Activated effector memory CD4-positive, alpha-beta T cell treated with Interleukin-2 at 50 U/mL for 16 hours (primary cell): ENCODE data around the gene SLIT3.

Experiments
- DNase-seq: peaks from one replicate; pipeline ENCODE4 v3.0.0-alpha.2; 2020

Gene SLIT3

GRCh38 chr5:168813184-168813968 is 487.6 kb downstream of the SLIT3 start:
- no peak for DNase-seq

DNA sequence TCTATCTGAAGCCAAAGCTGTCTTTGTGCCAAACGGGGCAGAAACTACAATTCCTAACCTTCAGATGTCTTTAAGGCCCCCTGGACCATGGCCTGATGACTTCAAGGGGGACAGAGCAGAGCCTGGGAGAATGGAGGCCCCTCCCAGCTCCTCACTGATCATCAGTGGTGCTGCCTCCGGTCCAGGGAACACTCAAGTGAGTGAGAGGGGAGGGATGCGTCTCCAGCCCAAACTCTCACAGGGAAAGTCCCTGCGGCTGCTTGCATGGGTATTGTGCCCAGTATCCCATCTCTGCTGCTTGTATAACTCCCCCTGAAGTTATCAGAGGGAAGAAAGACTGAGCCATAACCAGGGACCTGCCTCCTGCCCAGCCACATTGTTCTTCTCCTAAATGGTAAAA is 490.3 kb downstream of the SLIT3 start:
- no peak for DNase-seq

- DNase-seq: no peak
Measured at GRCh38 chr5:168809218-168809617, 491.7 kb downstream of the SLIT3 start.

GRCh38 chr5:168808051-168808616 is 492.8 kb downstream of the SLIT3 start:
- DNase-seq: no peak

DNA sequence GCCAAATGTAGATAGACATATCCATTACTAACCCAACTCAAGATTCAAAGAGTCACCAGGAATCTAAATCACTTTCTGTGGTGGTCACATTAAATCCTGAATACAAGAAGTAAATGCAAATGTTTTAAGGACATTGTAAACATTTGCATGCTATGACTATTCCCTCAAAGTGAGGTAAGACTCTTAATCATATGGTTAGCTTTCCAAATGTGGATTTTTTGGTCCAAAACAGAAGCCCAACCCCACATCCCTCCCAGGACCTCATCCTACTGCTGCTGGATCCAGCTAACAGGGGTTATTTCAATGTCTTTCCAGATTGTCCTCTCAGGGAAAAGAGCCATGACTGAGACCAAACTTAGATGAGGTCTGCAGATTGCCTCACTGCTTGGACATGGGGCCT is 493.7 kb downstream of the SLIT3 start:
- no peak for DNase-seq

DNA sequence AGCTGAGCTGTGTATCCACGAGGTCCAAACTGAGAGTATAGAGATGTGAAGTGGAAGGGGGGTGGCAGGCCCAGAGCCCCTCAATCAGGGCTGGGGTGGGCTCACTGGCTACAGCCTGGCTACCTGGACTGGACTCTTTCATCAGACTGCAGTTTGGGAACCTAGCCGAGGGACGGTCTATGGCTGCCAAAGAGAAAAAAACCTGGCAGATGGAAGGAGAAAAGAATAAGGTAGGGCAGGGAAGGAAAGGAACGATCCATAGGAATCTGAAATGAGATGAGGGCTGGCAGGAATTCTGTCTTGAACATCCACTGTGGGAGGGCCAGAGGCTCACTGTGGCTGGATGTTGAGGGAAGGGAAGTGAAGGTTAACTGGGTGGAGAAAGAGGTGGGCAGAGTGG is 497.4 kb downstream of the SLIT3 start:
- no peak for DNase-seq

GRCh38 chr5:168802337-168802736 is 498.6 kb downstream of the SLIT3 start:
- no peak for DNase-seq

DNA sequence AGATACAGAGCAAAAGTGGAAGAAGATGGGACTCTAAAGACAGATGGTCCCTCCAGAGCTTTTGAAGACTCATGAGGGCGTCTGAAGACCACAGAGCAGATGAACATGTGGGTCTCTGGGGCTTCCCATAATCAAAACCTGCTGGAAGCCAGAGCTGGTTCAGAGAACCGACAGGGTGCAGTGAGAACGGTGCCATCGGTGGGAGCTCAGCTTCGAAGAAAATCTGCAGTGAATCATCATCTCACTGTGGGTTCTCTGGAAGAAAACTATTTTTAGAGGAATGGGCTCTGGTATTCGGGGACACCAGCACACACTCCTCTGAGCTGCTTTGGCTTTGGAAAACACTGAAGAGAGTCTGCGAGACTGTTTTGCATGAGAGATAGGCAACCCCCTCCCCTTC is 499.4 kb downstream of the SLIT3 start:
- no peak for DNase-seq

DNA sequence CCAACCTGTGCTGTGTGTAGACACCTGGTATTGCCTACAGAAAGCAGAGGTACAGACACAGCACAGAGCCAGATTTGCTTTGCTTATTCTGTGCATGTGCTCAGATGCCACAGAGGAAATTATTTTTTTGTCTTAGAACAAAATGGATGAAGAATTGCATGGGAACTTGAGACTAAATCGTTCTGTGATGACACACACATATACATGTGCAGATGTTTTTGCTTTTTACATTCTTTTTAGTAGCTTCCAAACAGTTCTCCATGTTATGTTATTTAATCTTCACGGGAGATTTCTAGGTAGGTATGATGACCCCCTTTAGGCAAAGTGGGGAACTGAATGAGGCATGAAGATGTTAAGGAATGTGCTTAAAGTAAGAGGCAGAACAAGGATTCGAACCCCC is 500.2 kb downstream of the SLIT3 start:
- no peak for DNase-seq

GRCh38 chr5:168798065-168799023 is 502.6 kb downstream of the SLIT3 start:
- DNase-seq: no peak

- DNase-seq: no peak
Measured at GRCh38 chr5:168796593-168797580, 504.1 kb downstream of the SLIT3 start.

DNA sequence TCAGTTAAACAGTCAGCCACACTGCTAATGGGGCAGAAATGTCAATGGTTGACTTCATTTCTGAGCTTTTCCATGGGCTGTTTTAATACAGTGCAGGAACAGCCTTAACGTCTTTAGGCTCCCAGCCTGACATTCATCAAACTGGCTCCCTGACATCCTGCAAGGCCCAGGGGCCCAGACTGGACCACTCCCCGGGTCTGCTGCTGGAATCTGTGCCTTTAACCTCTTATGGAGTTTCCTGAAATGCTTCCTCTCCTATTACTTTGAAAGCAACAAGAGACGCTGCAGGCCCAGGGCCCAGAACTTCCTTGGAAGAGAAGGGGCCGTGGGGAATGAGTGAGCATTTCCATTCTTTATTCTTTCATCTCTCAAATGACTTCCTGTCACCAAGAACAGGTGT is 504.9 kb downstream of the SLIT3 start:
- no peak for DNase-seq

- no peak for DNase-seq
Measured at GRCh38 chr5:168793841-168794837, 506.8 kb downstream of the SLIT3 start.

DNA sequence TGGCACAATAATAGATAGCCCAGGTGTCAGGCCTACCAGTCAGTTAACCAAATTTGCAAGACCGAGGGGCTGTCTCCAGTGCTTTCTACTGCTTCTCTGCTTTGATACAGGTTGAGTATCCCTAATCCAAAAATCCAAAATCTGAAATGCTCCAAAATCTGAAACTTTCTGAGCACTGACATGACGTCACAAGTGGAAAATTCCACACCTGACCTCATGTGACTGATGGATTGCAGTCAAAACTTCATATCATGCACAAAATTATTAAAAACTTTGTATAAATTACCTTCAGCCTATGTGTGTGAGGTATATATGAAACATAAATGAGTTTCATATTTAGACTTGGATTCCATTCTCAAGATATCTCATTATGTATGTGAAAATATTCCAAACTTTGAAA is 508.3 kb downstream of the SLIT3 start:
- no peak for DNase-seq

DNA sequence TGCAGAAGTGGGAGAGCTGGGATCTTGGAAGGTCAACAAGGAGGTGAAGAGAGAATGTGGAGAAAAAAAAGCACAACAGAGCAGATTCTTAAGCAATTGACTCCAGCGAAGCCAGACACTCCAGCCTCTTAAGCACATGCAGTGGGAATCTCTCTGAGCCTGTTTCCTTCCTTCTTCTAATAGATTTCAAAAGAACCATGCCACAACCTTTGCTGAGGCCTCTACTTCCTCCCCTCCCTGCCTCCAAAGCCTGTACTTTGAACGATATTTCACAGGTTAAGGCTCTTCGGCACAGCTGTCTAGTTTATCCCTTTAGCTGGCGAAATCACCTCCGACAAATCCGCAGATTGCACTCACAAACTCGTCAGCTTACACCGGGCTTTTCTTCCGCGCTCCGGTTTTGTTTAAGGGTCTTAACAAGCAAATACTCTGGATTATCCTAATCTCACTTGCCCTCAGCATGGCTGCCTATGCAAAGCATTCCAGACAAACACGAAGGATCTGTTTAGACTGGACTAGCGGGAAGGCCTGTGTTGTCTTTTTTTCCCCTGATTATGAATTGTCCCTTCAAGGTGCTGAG is 510.2 kb downstream of the SLIT3 start:
- DNase-seq: no peak

DNA sequence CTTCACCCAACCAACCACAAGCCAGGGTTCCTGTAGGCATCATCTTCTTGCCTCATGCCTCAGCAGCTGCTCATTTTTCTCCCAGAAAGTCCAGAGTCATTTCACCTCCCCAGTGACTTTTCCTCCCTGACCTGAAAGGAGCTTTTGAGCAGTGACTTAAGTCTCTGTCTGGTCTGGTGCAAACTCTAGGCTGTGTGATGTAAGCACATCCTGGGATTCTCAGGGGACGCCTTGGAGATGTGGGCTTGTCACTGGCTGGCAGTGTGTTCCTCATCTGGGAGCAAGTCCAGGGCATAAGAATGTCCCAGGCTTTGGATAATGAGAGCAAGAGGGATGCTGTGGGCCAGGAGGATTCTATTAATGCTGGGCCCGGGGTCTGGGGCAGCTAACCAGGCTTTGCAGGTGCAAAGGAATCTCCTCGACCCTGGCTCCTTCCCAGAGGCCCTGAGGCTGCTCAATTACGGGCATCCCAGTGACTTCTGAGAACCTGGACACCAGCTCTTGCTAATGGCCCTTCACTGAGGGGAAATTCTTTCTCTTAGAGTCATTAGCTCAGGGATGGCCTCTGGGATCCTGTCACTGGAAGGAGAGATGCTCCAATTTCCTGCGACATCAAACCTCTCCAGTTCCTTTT is 510.8 kb downstream of the SLIT3 start:
- no peak for DNase-seq

- no peak for DNase-seq
Measured at GRCh38 chr5:168788786-168789185, 512.2 kb downstream of the SLIT3 start.

- DNase-seq: no peak
Measured at GRCh38 chr5:168788107-168788506, 512.8 kb downstream of the SLIT3 start.

DNA sequence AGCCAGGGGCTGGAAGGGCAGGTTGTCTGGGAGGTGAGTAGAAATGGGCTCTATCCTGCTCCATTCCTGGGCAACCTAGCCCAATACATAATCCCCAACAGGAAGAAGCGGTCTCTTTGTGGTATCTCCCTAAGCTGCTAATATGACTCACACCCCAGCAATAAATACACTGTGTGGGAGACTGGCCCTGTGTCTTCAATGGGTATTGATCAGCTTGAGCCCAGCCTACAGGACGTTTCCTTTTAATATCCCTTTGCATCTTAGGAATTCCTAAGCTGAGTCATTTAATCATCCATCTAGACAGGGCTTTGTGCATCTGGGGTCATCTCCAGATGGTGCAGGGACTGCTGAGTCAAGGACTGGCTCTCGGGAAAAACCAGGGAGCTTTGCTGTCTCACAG is 514.8 kb downstream of the SLIT3 start:
- no peak for DNase-seq

DNA sequence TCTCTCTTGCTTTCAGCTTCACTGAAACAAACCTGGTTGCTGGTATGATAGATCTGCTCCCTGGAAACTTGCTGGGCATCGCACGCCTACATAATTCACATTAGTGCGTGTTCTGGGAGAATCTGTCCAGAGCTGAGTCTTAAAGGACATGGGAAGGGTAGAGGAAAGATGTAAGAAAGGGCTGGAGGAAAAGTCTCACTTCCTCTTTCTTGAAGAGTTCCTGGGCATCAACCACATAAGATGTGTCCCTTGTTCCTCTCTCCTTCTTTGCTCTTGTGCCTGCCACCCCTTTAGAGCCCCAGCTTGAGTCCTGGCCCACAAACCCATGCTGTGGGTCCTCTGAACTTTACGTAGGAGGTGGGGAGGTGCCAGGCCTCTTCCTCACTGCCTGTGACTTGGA is 516.5 kb downstream of the SLIT3 start:
- DNase-seq: no peak
